ENCODE measurements around the gene PLA2G4E.

DNA sequence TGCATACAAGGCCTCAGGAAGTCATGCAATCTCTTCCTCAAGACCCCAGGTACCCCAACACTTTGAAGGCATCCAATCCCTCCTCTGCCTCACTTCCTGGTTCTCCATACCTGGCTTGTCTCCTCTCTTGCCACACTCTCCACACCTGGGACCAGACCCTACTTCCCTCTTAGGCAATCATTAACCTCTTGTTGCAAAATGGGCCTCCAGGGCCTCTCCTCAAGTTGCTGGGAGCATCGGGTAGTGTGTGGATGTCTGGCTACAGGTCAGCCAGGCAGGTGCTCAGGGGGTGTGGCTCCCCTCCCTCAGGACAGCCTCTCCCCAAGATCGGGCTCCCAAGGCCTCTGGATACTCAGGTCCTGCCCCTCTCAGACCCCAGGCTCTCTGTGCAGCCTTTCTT lies 8.6 kb downstream of the PLA2G4E start:
- TF ChIP-seq, protein P1, sequence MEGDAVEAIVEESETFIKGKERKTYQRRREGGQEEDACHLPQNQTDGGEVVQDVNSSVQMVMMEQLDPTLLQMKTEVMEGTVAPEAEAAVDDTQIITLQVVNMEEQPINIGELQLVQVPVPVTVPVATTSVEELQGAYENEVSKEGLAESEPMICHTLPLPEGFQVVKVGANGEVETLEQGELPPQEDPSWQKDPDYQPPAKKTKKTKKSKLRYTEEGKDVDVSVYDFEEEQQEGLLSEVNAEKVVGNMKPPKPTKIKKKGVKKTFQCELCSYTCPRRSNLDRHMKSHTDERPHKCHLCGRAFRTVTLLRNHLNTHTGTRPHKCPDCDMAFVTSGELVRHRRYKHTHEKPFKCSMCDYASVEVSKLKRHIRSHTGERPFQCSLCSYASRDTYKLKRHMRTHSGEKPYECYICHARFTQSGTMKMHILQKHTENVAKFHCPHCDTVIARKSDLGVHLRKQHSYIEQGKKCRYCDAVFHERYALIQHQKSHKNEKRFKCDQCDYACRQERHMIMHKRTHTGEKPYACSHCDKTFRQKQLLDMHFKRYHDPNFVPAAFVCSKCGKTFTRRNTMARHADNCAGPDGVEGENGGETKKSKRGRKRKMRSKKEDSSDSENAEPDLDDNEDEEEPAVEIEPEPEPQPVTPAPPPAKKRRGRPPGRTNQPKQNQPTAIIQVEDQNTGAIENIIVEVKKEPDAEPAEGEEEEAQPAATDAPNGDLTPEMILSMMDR (IDR thresholded peaks at IDR 0.05), result no peak
- no peak for TF ChIP-seq POLR2A (IDR thresholded peaks at IDR 0.05)
